Stimulated activated CD4-positive, alpha-beta T cell treated with anti-CD3 and anti-CD28 coated beads, Interleukin-2, amount 100 ng/mL, for 48 hours (primary cell): ENCODE measurements around the gene PGAP6.
"Not testable (repeated sequence)": the region's sequence is repeated elsewhere in the genome, so short reads cannot be mapped to it uniquely, and the experiment has no call there.

Experiments used
- DNase-seq, 2 donors: peaks; one replicate each; pipeline ENCODE4 v3.0.0-alpha.2; 2020

PGAP6 gene

DNA sequence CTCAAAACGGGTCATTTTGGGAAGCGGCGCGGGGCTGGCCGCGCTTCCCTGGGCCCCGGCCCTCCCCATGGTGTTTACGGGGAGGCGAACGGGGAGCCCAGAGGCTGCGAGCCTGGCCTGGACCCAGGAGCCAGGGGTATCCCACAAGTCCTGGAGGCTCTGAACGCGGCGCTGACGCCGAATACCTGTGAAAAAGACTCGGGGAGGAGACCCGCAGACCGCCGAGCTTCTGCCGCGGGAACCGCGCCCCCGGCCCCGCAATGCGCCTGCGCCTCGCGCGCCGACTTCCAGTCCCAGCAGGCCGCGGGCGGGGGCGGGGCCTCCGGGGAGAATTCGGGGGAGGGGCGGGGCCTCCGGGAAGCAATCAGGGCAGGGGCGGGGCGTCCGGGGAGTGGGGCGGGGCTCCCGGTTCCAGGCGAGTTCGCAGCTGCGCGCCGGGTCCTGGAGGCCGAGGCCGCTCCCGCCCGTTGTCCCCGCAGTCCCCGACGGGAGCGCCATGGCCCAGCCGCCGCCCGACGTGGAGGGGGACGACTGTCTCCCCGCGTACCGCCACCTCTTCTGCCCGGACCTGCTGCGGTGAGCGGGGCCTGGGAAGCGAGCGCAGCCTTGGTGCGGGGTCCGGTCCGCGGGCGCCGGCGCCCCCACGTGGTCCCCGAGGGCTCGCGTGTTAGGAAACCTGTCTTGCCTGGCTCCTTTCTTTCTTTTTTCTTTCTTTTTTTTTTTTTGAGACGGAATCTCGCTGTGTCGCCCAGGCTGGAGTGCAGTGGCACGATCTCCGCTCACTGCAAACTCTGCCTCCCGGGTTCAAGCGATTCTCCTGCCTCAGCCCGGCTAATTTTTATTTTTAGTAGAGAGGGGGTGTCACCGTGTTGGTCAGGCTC, 19.9 kb upstream of the PGAP6 start, which contains the start of gene DECR2:
DECR2 (plus strand) TSS at position 418 of the 881 bp plus-strand sequence; CDS start at position 497, 79 bp downstream.
- DNase-seq, result peak; percentile 99 to 100

DNA sequence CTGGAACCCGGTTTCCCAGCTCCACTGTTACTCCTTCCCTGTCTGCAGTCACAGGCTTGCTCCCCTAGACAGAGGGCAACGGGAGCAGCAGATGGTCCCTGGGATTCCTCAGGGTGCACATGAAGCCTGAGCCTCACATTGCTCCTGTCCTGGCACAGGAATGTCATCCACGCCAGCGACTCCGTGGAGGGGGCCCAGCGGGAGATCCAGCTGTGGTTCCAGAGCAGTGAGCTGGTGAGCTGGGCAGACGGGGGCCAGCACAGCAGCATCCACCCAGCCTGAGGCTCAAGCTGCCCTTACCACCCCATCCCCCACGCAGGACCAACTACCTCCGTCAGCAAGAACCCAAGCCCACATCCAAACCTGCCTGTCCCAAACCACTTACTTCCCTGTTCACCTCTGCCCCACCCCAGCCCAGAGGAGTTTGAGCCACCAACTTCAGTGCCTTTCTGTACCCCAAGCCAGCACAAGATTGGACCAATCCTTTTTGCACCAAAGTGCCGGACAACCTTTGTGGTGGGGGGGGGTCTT, 18.3 kb upstream of the PGAP6 start:
- no peak for DNase-seq

DNA sequence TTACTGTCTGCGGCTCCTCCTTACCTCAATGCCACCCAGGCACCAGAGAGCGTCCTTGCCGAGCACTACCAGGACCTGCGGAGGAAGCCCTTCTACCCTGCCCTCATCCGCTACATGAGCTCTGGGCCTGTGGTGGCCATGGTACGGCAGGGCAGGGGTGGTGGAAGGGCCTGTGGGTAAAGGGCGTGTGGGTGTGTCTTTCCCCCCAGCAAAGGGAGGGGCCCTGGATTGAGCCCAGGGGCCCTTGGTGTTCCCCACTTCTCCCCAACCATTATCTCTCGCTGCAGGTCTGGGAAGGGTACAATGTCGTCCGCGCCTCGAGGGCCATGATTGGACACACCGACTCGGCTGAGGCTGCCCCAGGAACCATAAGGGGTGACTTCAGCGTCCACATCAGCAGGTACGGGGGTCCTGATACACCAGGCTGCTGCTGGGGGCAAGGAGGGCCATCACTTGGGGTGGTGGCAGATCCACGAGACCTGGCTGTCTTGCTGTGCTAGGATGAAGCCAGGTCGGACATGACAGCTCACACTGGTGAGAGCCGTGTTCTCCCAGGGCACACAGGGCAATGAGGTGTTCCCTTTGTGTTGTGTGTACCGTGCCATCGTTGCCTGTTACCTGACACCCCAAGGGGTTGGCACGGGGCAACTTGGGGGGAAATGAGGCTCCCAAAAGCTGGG, 17.7 kb upstream of the PGAP6 start:
- no peak for DNase-seq

DNA sequence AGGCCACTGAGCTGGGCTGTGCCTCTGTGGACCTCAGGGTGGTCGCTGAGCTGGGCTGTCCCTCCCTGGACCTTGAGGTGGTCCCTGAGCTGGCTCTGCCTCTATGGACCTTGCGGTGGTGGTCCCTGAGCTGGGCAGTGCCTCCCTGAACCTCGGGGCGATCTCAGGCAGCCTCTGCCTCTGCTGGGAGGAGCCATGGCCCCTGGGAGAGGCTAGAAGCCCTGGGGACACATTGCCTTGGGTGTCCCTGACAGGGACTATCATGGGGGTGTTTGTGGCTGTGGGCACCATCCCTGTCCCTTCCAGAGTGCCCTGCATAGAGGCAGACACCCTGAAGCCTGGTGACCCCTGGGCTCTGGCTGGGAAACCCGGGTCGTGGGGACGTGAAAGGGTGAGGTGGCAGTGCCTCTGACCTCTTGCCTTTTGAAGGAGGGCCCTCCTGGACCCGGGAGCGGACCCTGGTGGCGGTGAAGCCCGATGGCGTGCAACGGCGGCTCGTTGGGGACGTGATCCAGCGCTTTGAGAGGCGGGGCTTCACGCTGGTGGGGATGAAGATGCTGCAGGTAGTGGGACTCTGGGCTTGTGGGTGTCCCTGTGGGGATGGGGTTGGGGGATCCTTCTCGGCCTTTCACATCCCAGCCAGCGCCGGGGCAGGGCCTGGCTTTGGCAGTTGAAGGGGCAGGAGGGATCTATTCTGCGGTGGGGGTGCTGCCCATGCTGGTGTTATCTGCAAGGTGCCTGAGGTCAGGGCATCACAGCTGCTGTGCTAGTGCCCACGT, 17.0 kb upstream of the PGAP6 start:
- DNase-seq, result no peak

DNA sequence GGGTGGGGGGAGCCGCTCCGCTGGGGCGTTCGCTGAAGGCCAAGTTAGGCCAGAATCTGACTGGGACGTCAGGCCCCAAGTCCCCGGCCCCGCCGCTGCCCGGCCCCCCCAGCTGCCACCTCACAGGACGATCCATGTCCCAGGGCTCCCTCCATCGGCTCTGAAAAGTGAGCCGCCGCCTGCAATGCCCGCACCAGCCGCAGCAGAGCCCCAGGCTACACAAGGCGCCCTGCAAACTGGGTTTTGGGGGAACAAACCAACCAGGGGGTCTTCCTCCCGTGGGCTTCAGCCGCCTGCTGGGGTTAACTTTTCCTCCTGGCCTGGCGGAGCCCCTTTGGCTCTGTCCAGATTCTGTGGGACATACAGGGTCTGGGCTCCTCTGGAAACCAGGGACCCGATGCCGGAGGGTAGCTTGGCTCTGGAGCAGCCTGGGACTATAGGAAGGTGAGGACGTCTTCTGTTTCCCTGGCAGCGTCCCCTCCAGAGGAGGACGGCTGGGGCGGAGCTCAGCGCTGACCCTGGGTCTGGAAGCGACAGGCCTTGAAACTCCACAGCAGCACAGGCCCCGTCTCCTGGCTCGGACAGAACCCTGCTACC, 16.1 kb upstream of the PGAP6 start:
- DNase-seq, result no peak

DNA sequence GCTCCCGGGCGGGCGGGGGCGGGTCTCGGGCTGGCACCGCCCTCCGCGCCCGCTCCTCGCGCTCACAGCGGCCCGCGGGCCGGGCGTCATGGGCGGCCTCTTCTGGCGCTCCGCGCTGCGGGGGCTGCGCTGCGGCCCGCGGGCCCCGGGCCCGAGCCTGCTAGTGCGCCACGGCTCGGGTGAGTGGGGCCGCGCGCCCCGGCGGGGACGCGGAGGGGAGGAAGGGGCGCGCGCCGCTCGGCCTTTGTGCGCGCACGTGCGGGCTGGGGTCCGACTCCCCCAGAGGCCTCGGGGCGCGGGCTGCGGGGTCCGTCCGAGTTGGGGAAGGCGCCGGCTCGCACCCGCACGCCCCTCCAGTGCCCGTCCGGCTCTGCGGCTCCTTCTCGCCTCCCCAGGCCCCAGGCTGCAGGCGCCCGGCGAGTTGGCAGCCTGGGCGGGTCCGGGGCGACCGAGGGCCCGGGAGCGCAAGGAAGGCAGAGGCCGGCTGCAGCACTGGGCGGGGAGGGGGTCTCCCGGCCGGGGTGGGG, 15.4 kb upstream of the PGAP6 start, which contains the start of gene NME4:
NME4 (plus strand) TSS at position 65 of the 527 bp plus-strand sequence; CDS start at position 89, 24 bp downstream.
- DNase-seq, result no peak

DNA sequence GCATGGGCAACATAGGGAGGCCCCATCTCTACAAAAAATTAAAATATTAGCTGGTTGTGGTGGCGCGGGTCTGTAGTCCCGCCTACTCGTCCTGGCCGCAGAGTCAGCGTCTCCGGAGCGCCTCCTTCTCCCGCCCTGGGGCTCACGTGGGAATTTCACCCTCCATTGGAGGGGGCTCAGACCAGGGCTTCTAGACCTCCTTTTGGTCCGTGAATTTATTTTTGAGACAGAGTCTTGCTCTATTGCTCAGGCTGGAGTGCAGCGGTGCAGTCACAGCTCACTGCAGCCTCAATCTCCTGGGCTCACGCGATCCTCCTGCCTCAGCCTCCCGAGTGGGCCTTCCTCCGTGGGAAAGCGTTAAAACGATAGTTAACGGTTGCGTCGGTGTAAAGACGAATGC, 14.8 kb upstream of the PGAP6 start:
- DNase-seq, result no peak

DNA sequence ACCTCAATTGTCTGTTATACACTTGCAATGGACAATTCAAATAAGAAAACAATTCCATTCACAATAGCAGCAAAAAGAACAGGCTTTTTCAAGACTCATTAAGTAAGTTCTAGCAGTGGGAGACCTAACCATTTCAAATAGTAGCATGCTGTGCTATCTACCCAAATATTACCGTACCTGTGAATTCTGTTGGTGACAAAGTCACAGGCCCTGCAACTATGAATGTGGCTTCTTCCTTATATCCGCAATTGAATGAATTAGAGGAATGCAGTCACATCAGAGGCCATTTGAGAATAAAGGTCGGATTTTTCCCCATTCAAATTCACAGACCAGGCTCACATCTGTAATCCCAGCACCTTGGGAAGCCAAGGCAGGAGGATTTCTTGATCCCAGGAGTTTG, 14.4 kb upstream of the PGAP6 start:
- no peak for DNase-seq

DNA sequence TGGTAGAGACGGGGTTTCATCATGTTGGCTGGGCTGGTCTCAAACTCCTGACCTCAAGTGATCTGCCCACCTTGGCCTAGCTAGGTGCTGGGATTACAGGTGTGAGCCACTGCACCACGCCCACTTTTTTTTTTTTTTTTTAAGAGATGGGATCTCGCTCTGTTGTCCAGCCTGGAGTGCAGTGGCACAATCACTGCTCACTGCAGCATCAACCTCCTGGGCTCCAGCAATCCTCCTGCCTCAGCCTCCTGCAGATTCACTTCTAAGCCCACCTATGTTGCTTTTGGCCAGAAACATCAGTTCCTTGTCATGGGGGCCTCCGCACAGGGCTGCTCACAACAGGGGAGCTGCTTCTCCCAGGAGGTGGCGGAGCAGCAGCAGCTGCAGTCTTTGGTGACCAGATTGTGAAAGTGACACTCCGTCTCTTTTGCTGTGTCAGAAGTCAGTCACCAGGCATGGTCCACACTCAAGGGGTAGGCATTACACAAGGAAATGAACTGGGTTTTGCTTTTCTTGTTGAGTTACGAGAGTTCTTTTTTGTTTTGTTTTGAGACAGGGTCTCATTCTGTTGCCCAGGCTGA, 10.8 kb upstream of the PGAP6 start:
- no peak for DNase-seq

DNA sequence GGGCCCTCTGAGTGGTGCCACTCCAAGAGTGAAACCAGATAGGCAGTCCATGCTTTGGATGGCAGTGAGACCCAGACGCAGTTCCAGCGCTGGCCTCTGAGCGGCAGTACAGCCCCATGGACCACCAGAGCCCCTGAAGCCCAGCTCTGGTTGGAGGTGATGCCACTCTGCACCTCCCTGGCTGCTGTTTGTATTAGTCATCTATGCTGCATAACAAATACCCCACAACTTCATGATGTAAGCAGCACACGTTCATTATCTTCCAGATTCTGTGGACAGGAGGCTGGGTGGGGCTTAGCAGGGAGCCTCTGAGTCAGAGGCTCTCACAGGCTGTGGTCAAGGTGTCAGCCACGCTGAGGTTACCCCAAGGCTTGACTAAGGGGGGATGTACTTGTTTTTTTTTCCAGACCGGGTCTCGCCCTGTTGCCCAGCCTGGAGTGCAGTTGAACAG, 10.1 kb upstream of the PGAP6 start:
- DNase-seq, result peak; percentile 78 to 81

DNA sequence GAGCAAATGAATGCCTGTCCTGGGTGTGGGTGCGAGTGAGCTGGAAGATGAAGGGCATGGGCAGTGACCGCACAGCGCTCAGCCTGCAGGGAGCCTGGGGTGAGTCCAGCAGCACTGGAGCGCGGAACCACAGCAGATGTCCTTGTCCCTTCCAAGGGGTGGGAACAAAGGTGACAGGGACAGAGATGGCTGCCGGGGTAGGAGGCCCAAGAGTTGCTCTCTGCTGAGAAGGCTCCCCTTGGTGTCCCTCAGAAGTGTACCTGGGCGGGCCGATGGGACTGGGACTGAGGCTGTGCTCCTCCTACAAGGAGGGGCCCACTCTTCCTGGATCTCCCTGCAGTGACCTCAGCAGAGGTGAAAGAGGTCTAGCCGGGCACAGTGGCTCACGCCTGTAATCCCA, 7.6 kb upstream of the PGAP6 start:
- no peak for DNase-seq

DNA sequence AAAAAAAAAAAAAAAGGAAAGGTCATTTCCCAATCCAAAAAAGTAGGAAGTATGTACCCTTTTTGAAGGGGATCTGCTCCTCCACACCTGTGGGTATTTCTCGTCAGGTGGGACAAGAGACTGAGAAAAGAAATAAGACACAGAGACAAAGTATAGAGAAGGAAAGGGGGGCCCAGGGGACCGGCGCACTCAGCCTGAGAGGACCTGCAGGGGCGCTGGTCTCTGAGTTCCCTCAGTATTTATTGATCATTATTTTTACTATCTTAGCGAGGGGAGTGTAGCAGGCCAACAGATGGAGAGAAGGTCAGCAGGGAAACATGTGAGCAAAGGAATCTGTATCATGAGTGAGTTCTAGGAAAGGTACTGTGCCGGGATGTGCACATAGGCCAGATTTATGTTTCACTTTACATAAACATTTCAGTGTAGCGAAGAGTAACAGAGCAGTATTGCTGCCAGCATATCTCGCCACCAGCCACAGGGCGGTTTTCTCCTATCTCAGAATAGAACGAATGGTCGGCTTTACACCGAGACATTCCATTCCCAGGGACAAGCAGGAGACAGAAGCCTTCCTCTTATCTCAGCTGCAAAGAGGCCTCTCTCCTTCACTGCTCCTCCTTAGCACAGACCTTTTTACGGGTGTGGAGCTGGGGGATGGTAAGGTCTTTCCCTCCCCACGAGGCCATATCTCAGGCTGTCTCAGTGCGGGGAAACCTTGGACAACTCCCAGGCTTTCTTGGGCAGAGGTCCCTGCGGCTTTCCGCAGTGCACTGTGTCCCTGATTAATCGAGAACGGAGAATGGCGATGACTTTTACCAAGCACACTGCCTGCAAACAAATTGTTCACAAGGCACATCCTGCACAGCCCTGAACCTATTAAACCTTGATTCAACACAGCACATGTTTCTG, 6.2 kb upstream of the PGAP6 start:
- not testable (repeated sequence) for DNase-seq

DNA sequence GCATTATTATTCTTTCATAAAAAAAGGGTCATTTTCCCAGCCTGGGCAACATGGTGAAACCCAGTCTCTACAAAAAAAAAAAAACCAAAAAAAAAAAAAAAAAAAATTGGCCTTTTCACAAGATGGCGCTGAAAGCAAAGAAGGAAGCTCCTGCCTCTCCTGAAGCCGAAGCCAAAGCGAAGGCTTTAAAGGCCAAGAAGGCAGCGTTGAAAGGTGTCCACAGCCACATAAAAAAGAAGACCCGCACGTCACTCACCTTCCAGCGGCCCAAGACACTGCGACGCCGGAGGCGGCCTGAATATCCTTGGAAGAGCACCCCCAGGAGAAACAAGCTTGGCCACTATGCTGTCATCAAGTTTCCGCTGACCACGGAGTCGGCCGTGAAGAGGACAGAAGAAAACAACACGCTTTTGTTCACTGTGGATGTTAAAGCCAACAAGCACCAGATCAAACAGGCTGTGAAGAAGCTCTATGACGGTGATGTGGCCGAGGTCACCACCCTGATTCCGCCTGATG, 4.9 kb upstream of the PGAP6 start:
- no peak for DNase-seq

DNA sequence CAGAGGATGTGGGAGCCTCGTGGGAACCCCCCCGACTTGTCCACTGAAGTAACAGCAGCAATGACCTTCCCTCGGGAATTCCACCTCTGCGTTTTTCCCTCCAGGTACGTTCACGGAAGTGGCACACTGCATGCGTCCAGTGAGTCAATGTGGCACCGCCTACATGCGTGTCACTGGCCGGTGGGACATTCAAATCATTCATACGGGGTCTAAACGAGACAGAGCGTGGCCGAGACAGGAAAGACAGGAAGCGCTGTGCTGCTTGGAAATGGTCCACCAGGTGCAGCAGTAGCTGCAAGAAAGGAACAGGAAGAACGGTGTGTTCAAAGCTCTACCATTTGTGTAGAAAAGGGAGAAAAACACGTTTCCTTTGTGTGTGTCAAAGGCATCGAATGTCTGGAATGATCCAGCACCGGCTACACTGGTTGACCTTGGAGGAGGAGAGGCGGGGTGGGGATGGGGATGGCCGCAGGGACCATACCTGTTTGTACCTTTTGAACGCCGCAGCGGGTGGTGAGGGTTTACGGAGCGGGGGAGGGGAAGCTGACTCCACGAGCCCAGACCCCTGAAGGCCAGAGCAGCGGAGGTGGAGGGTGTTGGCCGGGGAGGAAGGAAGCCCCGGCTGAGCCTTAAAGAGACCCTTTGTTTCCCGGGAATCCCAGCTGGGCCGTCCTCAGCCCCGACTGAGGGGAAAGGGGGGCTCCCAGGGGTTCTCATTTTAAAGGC, 1.7 kb upstream of the PGAP6 start:
- no peak for DNase-seq

DNA sequence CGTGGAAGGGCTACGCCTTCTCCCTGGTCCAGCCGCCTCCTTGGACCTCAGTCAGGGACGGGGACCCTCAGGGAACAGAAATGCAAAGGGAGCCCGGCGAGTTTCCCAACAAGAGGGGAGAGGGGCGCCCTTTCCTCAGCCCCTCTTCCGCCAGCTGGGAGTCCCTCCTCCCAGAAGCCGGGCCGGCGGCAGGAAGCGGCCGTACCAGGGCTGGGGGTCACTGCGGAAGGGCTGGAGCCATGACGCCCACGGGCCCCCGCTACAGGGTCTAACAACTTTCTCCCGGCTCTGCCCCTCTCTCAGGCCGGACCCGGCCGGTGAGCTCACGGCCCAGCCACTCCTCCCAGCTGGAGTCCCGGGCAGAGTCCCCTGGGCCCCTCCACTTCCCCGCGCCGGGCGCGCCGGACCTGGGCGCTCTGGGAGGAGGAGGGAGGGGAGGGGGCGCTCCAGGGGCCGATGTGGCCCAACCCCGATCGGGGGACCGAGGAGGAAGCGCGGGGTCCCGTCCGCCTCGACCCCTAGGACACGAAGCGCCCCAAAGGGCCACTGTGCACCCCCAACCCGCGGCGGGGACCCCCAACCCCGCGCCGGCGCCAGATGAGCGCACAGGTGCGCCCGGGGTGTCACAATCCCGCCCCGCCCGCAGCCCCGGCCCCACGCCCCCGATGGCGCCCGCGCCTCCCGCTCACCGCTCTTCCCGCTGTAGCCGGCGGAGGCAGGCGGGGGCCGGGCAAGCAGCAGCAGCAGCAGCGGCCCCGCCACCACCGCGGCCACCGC, 578 bp downstream of the PGAP6 start:
- no peak for DNase-seq

DNA sequence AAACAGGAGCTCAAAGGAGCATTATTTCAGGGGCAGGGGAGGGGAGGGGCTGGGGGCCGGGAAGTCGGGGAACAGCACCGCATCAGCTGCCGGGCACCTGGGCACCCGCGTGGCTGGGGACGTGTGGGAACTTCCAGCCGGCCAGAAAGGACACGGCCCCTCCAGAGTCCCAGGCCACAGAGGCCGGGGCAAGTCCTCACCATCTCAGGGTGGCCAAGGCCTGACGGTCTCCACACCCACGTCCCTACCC, 1.1 kb downstream of the PGAP6 start:
- DNase-seq, result no peak

DNA sequence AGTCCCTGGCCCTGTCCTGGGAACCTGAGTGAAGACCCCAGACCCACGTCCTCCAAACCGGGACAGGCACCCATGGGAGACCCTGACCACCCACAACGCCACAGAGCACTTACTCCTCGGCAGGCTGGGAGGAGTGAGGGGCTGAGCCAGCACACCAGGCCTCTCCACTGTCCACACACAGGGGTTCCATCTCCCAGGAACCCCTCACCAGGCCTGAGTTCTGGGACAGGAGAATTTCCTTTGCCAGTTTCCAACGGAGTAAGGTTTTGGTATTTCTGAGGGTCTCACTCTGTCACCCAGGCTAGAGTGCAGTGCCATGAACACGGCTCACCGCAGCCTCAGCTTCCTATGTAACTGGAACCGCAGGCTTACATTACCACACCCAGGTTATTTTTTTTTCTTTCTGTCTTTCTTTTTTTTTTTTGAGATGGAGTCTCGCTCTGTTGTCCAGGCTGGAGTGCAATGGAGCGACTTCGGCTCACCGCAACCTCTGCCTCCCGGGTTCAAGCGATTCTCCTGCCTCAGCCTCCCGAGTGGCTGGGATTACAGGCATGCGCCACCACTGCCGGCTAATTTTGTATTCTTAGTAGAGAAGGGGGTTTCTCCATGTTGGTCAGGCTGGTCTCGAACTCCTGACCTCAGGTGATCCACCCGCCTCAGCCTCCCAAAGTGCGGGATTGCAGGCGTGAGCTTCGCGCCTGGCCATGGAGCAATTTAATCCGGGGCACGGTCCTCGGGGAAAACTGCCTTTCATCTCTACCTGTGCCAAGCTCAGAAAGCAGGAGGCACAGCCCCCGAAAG, 1.6 kb downstream of the PGAP6 start:
- no peak for DNase-seq

DNA sequence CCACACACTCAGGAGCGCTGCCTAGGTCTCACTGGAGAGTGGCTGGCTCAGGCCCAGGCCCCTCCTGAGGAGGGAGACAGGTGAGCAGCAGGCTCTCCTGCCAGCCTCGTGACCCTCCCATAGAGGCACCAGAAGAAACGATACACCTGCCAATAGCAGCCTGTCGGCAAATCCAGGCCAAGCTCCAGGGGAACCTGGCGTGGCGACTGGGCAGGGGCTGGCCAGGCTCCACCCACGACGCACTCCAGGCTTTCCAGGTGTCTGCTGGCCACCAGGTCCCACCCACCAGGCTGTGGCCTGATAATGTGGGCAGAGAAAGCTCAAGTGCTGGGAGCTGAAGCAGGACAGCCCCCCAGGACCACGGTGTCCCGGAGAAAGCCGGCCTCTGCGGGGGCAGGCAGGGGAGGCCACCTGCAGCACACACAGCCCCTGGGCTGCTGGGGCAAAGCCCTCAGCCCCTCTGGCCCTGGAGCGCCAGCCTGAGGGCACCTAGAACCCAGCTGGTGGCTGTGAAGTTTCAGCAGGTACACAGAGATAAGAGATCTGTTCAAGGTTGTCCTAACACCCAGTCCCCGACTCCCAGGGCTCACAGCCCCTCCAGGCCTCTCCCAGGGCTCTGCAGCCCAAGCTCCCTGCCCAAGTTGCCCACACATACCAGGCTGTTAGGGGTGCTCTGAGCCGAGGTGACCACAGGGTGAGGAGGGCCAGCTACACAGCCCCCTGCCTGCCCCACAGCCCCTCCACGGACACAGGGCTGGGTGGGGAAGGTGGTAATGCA, 2.4 kb downstream of the PGAP6 start:
- no peak for DNase-seq
